HepG2 (cell line): Measurements from ENCODE around the gene STAT1. TPM values are rescaled to one million over a fixed set of nuclear protein-coding genes. Genes with fewer than 3 reads are reported as not detected.

ENCODE experiments used
- CENPT ChIP-seq: sonication (generic); formaldehyde crosslinking; IDR thresholded peaks from 2 replicates; pipeline ENCODE4 v1.8.0; 2022; ENCODE audit warnings: low read depth, mild to moderate bottlenecking, moderate library complexity, missing genetic modification reagents
- KLF9 ChIP-seq: IDR thresholded peaks from 2 replicates; pipeline ENCODE4 v1.6.1; 2016; ENCODE audit warnings: low read depth
- MXD4 ChIP-seq: IDR thresholded peaks from 2 replicates; pipeline ENCODE4 v1.6.1; 2016; ENCODE audit warnings: mild to moderate bottlenecking, missing biosample characterization, missing genetic modification reagents
- NBN ChIP-seq: fragments of 450-650 bp; conservative IDR thresholded peaks from 2 replicates; pipeline ENCODE4 v1.6.1; 2017
- NFRKB ChIP-seq: fragments of 450-650 bp; IDR thresholded peaks from 2 replicates; pipeline ENCODE4 v1.6.1; 2017
- NONO ChIP-seq, 2 experiments: fragments of 450-650 bp in 1 of 2; sonication (generic) in 1 of 2; formaldehyde crosslinking in 1 of 2; IDR thresholded peaks in 1 of 2; conservative IDR thresholded peaks in 1 of 2; 2 replicates each; pipeline versions ENCODE4 v1.6.1 to v1.8.0; 2017 to 2022; ENCODE audit warnings: mild to moderate bottlenecking in 1 of 2, missing genetic modification reagents in 1 of 2, moderate library complexity in 1 of 2
- RNF2 ChIP-seq: fragments of 450-650 bp; conservative IDR thresholded peaks from 2 replicates; pipeline ENCODE4 v1.6.1; 2016; ENCODE audit warnings: low read depth
- SPEN ChIP-seq: sonication (generic); formaldehyde crosslinking; IDR thresholded peaks from 2 replicates; pipeline ENCODE4 v1.5.1; 2020; ENCODE audit warnings: low read depth, mild to moderate bottlenecking, missing genetic modification reagents
- ZBTB21 ChIP-seq: sonication (generic); formaldehyde crosslinking; IDR thresholded peaks from 2 replicates; pipeline ENCODE4 v1.4.0; 2020; ENCODE audit warnings: missing genetic modification reagents
- ZNF17 ChIP-seq: sonication (generic); formaldehyde crosslinking; IDR thresholded peaks from 2 replicates; pipeline ENCODE4 v1.5.0; 2020; ENCODE audit warnings: mild to moderate bottlenecking, missing genetic modification reagents
- ZNF256 ChIP-seq: sonication (generic); formaldehyde crosslinking; conservative IDR thresholded peaks from 2 replicates; pipeline ENCODE4 v1.4.0; 2020; ENCODE audit warnings: missing genetic modification reagents
- ZNF501 ChIP-seq: sonication (generic); formaldehyde crosslinking; IDR thresholded peaks from 2 replicates; pipeline ENCODE4 v1.5.1; 2020; ENCODE audit warnings: mild to moderate bottlenecking, moderate library complexity, missing genetic modification reagents
- ZNF782 ChIP-seq: sonication (generic); formaldehyde crosslinking; IDR thresholded peaks from 2 replicates; pipeline ENCODE4 v1.4.0; 2020; ENCODE audit warnings: missing genetic modification reagents, mild to moderate bottlenecking, borderline replicate concordance
- ZNF841 ChIP-seq: sonication (generic); formaldehyde crosslinking; IDR thresholded peaks from 2 replicates; pipeline ENCODE4 v1.8.1; 2023; ENCODE audit warnings: missing genetic modification reagents, borderline replicate concordance
- polyA plus RNA-seq, 8 experiments: library from polyadenylated mRNA; depleted of rRNA in 3 of 8; stranded (reverse) in 7 of 8; unstranded in 1 of 8; fragments of >200 nt; fragmentation: Illumina TruSeq in 4 of 8; extraction: Trizol in 4 of 8; gene quantifications; 2 replicates each; pipeline versions ENCODE4 v1.2.1 to v1.2.3, GENCODE V29; 2011 to 2016; ENCODE audit warnings: low read depth in 4 of 8, missing spikeins in 1 of 8, mixed read lengths in 1 of 8; ENCODE audit not compliant: insufficient read depth in 1 of 8
- total RNA-seq, 5 experiments: library from RNA; depleted of rRNA; stranded (reverse); fragments of >200 nt; fragmentation: Illumina TruSeq; extraction: Trizol; gene quantifications; 2 replicates each; pipeline ENCODE4 v1.2.3, GENCODE V29; 2016; ENCODE audit warnings: low read depth in 1 of 5
- TF ChIP-seq, protein P1 (sequence below): sonication (generic); formaldehyde crosslinking; conservative IDR thresholded peaks from 2 replicates; pipeline ENCODE4 v1.8.1; 2023; ENCODE audit warnings: missing genetic modification reagents
- TF ChIP-seq, protein P2 (sequence below): sonication (generic); formaldehyde crosslinking; IDR thresholded peaks from 2 replicates; pipeline ENCODE4 v1.4.0; 2020; ENCODE audit warnings: missing genetic modification reagents
- TF ChIP-seq, protein P3 (sequence below): sonication (generic); formaldehyde crosslinking; IDR thresholded peaks from 2 replicates; pipeline ENCODE4 v1.4.0; 2020; ENCODE audit warnings: missing genetic modification reagents
- TF ChIP-seq, protein P4 (sequence below), 2 experiments: sonication (generic) in 1 of 2; formaldehyde crosslinking in 1 of 2; IDR thresholded peaks; 2 replicates each; pipeline versions ENCODE4 v1.4.0 to v1.6.1; 2018 to 2020; ENCODE audit warnings: missing genetic modification reagents in 2 of 2, borderline replicate concordance in 1 of 2, low read depth in 1 of 2, mild to moderate bottlenecking in 1 of 2, missing biosample characterization in 1 of 2

The STAT1 gene
- total and polyA plus RNA-seq, 2 of the 13 experiments (the other 11 are each of a cell fraction or from before 2014, with no cell fraction given) = 21.8 to 59.6 TPM

DNA sequence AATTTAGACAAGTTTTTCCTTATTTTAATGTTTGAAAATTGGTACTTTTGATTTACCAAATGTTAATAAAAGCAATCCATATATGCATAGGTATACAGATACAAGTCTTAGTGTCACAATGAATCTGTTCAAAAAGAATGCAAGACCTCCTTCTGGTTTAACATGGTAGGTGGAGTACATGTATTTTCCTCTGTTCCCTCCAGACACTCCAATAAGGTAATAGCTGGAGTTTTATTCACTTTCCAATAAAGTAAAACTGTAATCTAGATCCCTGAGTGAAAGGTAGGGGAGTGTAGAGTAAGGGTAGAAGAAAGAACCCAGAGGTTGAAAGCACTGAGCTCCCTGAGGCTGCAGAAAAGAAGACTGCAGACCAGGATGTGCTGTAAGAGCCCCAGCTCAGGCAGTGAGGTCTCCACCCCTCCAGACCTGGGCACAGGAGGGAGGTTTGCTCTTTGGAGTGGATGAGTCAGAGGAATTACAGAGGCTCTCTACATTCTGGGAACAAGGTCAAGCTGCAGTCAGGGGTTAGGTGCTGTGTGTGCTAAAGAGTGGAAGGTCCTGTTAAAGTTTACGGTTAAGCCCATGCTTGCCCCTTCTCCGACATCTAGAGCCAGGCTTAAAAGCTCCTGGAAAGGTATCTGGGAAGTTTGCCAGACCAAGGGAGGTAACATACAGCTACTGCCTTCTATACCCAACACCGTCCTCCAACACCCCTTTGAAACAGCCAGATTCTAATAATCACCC, 27.6 kb upstream of the STAT1 start (continued):
- TF ChIP-seq, protein P1, sequence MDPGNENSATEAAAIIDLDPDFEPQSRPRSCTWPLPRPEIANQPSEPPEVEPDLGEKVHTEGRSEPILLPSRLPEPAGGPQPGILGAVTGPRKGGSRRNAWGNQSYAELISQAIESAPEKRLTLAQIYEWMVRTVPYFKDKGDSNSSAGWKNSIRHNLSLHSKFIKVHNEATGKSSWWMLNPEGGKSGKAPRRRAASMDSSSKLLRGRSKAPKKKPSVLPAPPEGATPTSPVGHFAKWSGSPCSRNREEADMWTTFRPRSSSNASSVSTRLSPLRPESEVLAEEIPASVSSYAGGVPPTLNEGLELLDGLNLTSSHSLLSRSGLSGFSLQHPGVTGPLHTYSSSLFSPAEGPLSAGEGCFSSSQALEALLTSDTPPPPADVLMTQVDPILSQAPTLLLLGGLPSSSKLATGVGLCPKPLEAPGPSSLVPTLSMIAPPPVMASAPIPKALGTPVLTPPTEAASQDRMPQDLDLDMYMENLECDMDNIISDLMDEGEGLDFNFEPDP (CRISPR knock-in tag) = no peak
- TF ChIP-seq CENPT (CRISPR knock-in tag) (no peak), ZNF501 (no peak), ZNF17 (CRISPR knock-in tag) (no peak), NBN (no peak), ZBTB21 (CRISPR knock-in tag) (no peak), KLF9 (CRISPR knock-in tag) (no peak), ZNF256 (CRISPR knock-in tag) (no peak), SPEN (CRISPR knock-in tag) (peak; percentile 43; the same call in 1 of the 2 replicates), RNF2 (no peak), MXD4 (no peak), ZNF841 (CRISPR knock-in tag) (no peak), NONO (IDR thresholded peaks at IDR 0.05) (no peak), NONO (CRISPR knock-in tag; conservative IDR thresholded peaks at IDR 0.05) (no peak), ZNF782 (no peak), NFRKB (no peak)
- TF ChIP-seq, protein P2, sequence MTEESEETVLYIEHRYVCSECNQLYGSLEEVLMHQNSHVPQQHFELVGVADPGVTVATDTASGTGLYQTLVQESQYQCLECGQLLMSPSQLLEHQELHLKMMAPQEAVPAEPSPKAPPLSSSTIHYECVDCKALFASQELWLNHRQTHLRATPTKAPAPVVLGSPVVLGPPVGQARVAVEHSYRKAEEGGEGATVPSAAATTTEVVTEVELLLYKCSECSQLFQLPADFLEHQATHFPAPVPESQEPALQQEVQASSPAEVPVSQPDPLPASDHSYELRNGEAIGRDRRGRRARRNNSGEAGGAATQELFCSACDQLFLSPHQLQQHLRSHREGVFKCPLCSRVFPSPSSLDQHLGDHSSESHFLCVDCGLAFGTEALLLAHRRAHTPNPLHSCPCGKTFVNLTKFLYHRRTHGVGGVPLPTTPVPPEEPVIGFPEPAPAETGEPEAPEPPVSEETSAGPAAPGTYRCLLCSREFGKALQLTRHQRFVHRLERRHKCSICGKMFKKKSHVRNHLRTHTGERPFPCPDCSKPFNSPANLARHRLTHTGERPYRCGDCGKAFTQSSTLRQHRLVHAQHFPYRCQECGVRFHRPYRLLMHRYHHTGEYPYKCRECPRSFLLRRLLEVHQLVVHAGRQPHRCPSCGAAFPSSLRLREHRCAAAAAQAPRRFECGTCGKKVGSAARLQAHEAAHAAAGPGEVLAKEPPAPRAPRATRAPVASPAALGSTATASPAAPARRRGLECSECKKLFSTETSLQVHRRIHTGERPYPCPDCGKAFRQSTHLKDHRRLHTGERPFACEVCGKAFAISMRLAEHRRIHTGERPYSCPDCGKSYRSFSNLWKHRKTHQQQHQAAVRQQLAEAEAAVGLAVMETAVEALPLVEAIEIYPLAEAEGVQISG (CRISPR knock-in tag) = no peak
- TF ChIP-seq, protein P3, sequence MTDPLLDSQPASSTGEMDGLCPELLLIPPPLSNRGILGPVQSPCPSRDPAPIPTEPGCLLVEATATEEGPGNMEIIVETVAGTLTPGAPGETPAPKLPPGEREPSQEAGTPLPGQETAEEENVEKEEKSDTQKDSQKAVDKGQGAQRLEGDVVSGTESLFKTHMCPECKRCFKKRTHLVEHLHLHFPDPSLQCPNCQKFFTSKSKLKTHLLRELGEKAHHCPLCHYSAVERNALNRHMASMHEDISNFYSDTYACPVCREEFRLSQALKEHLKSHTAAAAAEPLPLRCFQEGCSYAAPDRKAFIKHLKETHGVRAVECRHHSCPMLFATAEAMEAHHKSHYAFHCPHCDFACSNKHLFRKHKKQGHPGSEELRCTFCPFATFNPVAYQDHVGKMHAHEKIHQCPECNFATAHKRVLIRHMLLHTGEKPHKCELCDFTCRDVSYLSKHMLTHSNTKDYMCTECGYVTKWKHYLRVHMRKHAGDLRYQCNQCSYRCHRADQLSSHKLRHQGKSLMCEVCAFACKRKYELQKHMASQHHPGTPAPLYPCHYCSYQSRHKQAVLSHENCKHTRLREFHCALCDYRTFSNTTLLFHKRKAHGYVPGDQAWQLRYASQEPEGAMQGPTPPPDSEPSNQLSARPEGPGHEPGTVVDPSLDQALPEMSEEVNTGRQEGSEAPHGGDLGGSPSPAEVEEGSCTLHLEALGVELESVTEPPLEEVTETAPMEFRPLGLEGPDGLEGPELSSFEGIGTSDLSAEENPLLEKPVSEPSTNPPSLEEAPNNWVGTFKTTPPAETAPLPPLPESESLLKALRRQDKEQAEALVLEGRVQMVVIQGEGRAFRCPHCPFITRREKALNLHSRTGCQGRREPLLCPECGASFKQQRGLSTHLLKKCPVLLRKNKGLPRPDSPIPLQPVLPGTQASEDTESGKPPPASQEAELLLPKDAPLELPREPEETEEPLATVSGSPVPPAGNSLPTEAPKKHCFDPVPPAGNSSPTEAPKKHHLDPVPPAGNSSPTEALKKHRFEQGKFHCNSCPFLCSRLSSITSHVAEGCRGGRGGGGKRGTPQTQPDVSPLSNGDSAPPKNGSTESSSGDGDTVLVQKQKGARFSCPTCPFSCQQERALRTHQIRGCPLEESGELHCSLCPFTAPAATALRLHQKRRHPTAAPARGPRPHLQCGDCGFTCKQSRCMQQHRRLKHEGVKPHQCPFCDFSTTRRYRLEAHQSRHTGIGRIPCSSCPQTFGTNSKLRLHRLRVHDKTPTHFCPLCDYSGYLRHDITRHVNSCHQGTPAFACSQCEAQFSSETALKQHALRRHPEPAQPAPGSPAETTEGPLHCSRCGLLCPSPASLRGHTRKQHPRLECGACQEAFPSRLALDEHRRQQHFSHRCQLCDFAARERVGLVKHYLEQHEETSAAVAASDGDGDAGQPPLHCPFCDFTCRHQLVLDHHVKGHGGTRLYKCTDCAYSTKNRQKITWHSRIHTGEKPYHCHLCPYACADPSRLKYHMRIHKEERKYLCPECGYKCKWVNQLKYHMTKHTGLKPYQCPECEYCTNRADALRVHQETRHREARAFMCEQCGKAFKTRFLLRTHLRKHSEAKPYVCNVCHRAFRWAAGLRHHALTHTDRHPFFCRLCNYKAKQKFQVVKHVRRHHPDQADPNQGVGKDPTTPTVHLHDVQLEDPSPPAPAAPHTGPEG (CRISPR knock-in tag) = no peak
- TF ChIP-seq, protein P4, sequence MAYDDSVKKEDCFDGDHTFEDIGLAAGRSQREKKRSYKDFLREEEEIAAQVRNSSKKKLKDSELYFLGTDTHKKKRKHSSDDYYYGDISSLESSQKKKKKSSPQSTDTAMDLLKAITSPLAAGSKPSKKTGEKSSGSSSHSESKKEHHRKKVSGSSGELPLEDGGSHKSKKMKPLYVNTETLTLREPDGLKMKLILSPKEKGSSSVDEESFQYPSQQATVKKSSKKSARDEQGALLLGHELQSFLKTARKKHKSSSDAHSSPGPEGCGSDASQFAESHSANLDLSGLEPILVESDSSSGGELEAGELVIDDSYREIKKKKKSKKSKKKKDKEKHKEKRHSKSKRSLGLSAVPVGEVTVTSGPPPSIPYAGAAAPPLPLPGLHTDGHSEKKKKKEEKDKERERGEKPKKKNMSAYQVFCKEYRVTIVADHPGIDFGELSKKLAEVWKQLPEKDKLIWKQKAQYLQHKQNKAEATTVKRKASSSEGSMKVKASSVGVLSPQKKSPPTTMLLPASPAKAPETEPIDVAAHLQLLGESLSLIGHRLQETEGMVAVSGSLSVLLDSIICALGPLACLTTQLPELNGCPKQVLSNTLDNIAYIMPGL (CRISPR knock-in tag; IDR thresholded peaks at IDR 0.05; ENCODE audit: borderline replicate concordance in 1 of 2, low read depth in 1 of 2) = no peak
